ENCODE data around the gene CCNG2. TPM values are rescaled to one million over a fixed set of nuclear protein-coding genes. Genes with fewer than 3 reads are reported as not detected.

Gene CCNG2
- total RNA-seq, 3 donors from 2014 or later: 0.30 to 1.0 (median 1.0) TPM

- ATAC-seq: no peak
- H3K27me3 Mint-ChIP-seq (ENCODE audit: low read depth): peaks cover 2% of the 10 kb centered on the region
- H3K9me3 Mint-ChIP-seq: no peaks in the 10 kb centered on the region
- no peak for DNase-seq
- no peaks in the 10 kb centered on the region for H3K4me1 Mint-ChIP-seq (ENCODE audit: low read depth)
- H3K36me3 Mint-ChIP-seq (ENCODE audit: insufficient read depth): no peaks in the 10 kb centered on the region
- H3K4me3 Mint-ChIP-seq: no peak overlapping the region
Measured at GRCh38 chr4:77219266-77219665, 62.3 kb downstream of the CCNG2 start.

Other genes with a start within 250 kb of the CCNG2 start
- gene SEPTIN11, start 207.5 kb upstream of the CCNG2 start, total RNA-seq: 10 to 100 TPM; 30.4 to 36.1 (median 34.9) TPM
- gene CCNI, start 81.2 kb upstream of the CCNG2 start, total RNA-seq: 100 to 1,000 TPM; 108 to 123 (median 114) TPM

All from activated T-cell treated with anti-CD3 and anti-CD28 coated beads, Interleukin-2, amount 50 U/mL, for 4 hours (primary cell).